ENCODE data around the gene MCM8.
A peak's percentile ranks its signal among the peaks of the same experiment; 100 is the strongest.

The MCM8 gene

DNA sequence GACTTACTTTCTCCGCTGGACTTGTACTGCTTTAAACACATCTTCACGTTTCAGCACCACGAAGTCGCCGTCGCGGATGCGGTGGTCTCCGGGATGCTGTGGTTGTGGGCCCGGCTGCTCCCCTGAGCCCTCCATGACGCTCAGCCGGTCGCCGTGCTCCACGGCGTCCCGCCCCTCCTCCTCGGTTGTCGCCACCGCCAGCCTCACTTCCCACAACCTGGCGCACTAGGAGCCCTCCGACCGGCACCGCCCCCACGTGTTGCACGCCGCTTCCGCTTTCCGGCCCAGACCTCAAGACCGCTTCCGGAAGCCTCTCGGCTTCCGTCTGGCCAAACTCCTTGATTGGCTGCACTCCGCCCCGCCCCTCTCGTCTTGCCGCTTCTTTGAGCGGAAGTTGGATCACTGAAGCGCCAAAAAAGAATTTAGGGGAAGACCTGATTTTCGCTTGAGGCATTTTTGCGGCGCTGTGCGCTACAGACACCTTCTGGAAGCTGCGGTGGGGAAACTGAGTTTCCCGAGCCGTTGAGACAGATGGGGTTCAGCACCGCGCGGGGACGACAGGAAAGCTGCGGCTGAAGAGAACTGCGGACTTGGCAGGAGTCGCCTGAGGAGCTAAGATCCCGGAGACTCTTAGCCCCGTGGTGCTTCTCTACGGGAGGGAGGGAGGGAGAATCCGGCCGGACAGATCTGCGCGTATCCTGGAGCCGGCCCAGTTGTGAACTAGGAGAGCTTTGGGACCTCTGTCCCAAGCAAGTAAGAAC is at the start of gene MCM8, which contains the start of gene TRMT6:
Gene MCM8, plus strand, starts transcription at position 382 of the 761 bp plus-strand sequence. CDS start 1,364 bp downstream, outside the sequence.
Gene TRMT6, minus strand, starts transcription at position 263 of the 761 bp plus-strand sequence. Its CDS starts 128 bp downstream, at position 135.
- peak; percentile 79 to 91 (median 88) for DNase-seq

DNA sequence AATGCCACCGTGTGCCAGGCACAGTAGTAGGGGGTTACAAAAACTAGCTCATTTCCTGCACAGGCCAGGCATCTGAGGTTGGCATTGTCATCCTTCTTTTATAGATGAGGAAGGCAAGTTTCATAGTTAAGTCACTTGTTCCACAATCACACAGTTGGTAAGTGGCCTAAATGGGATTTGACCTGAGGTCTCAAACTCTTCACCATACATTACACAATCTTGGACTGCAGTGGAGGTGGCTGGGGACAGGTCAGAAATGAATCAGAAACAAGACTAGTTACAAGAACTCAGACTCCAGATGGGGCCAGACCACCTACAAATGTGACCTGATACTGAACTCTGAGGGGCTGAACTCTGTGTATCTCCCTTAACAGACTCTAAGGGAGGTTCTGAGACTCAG is 49.5 kb upstream of the MCM8 start:
- DNase-seq: no peak

DNA sequence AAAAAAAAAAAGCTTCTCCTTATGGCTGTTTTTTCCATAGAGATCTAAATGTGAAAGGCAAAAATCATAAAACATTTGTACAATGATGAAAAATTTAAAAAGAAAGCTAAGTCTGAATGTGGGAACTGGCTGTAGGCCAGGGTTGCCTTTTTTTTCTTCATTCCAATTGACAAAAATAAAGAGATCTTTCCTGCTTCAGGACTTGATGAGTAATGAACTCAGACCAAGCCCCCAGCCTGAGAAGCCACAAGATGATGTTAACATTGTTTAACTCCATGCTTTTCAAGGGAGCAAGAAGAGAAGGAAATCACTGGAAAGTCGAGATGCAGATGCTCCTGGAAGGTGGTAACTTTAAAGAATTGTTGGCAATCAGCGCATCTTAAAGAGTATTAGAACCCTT is 41.5 kb upstream of the MCM8 start:
- DNase-seq: no peak

DNA sequence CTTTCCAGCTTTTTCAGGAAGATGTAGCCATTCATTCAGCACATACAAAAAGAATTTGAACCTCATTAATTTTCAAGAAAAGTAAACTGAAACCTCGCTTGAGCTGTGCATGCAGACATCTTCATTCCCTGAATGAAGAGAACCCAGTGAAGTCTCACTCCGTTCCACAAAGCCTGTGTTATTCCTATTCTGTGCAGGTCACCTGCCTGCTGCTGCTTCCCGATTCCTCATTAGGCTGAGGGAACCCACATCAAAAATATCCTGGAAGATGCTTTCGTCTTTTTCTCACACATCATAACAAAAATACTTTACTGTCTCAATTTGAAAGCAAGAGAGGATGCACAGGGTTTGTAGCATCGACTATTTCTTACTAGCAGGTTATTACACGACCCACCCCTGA is 40.3 kb upstream of the MCM8 start:
- no peak for DNase-seq

DNA sequence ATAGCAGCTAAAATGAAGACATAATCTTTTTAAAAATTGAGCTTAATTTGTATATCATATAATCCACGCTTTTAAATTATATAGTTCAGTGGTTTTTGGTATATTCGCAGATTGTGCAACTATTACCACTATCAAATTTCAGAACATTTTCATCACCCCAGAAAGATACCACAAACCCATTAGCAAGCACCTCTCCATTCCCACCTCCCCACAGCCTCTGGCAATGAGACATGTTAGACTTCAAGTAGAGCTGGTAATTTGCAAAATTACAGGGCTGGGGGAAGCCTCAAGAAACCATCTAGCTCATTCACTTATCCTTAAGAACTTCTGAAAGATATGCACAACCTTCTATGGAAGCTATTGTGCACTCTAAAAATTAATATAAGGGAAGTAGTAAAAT is 37.3 kb upstream of the MCM8 start:
- DNase-seq: no peak

DNA sequence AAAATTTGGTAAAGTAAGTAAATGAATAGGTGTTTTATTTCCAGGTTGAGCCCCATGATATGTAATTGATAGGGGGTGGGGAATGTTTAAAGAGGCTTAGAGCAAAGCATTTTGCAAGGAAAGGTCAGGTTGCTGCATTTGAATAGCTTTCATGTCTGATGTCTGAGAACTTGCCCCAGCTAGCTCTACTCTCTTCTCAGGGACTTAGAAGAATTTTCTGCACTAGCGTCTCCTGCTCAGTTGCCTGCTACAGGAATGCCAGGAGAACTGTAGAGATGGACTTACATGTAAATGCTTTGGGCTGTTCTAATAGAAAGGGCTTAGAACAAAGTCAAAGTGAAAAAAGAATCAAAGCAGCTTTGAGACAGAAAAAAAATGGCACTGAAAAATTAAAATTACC is 35.6 kb upstream of the MCM8 start:
- no peak for DNase-seq

DNA sequence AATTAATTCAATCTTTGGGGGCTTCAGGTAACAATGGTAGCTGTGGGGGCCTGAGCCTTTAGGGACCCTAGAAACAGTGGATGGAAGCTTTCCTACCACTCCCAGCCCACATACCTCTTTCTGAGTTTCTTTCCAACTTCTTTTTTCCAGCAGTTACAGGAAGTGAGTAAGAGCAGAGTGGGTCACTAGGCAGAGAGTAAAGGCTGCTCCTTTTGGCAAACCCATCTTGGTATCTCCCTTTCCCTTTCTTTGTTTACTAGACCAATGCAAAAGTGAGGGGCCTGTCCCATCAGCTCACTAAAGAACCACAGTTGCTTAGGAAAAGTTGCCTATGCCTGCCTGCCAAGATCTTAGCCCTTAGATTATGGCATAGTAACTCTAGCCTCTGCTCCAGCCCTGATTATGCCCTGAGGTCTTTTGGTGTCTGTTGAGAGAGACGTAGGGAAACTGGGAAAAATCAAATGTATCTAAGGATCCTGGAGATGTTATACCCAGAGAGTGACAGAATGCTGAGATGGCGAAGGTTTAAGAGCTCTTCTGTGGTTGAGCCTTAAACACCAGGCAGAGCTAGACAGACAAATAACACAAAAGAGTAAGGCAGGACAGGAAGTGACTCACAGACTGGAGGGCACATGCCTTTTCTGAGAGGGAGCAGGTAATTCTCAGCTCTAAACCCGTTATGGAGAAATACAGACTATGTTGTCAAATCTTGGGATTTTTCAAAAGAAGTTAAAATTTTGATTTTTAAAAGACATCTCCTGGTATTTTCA is 31.4 kb upstream of the MCM8 start:
- DNase-seq: no peak

DNA sequence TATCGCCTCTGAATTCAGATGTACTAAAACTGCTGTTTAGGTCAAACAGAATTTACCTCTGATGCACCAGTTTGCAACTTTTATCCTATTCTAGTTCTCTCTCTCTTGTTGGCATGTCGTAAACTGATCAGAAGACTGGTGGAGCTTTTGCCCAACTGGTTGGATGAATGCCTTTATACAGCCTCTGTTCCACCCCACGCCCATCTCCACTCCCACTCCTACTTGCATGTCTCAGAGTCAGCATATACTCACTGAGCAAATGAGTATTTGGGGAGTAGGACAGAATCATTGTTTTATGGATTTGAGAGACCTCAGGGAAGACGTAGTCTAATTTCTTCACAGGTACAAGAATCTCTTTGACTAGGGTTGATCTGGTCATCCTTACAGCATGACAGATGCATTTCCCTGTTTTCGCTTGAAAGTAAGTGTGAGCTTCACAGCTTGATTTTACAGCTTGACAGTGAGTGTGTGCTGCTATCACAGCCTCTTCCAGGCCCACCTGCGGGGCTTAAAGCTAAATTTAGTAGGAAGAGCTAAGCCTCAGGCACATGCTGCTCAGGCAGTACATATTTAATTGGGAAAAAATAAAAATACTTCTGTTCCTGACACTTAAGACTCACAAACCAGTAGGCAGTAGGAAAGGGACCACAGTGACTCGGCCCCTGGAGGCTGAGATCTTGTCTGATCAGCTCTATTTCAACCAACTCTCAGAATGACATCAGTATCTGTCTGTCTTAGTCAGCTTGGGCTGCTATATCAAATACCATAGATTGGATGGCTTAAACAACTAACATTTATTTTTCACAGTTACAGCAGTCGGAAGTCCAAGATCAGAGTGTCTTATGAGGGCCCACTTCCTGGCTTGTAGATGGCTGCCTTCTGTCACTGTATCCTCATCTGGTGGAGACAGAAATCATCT is 30.6 kb upstream of the MCM8 start:
- no peak for DNase-seq

DNA sequence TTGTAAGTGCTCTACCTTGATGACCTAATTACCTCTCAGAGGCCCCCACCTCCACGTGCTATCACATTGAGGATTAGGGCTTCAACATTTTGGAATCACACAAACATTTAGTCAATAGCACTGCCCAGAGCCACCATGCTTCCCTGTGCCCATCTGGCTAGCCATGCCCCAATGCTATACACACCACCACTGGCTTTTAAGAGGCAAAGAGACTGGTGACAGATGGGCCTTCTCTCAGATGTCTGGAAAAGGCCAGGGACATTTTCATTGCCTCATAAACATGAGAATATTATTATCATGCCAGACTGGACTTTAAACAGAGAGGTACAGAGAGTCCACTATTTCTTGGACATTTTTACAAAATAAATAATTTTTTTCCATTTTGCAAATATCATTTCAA is 29.9 kb upstream of the MCM8 start:
- no peak for DNase-seq

DNA sequence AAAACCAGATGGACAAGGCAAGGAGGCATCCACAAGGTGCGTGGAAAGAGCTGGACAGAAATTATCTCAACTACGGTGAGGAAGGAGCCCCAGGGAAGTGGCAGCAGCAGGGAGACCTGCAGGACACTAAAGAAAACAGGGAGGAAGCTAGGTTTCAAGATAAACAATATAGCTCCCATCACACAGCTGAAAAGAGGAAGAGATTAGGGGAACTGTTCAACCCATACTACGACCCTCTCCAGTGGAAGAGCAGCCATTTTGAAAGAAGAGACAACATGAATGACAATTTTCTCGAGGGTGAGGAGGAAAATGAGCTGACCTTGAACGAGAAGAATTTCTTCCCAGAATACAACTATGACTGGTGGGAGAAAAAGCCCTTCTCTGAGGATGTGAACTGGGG is 27.0 kb upstream of the MCM8 start:
- no peak for DNase-seq

DNA sequence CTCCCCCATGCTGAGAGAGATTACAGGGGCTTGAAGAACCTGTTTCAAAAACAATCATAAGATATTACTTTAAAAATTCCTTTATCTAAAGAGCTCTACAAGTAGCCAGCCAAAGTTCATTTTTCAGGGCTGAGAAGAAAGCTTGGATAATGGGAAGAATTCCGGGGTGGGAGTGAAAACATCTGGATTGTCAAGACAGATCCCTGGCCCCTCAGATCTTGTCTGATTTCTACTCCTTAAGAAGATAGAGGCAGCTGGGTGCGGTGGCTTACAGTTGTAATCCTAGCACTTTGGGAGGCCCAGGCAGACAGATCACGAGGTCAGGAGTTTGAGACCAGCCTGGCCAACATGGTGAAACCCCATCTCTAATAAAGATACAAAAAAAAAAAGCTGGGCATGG is 24.9 kb upstream of the MCM8 start:
- DNase-seq: no peak

DNA sequence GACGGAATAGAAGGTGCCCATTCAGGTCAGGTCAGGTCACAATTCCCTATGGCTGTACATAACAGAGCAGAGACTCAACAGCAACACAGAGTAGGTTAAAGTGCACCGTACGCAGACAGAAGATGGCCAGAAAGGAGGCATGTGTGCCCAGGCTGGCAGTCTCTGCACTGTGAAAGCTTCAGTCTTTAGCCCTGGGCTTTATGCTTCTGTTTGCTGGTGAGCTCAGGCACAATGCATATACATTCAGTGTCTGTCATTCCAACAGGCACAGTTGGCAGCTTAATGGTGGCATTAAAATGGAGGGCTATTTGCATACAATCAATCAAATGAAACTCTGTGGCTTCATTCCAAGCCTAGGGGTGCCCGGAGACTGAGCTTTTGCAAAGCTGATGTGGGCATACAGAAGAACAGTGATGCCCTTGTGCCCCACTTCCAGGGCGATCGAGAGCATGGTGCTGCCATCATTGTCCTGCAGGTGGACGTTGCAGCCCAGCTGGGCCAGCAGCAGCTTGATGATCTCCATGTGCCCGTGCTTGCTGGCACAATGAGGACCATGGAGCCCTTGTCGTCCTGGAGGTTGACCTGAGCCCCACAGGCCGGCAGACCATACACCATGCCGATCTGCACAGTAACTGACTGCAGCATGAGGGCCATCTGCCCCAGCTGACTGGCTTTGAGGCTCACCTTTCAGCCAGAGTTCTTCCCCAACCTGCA is 22.5 kb upstream of the MCM8 start:
- no peak for DNase-seq

DNA sequence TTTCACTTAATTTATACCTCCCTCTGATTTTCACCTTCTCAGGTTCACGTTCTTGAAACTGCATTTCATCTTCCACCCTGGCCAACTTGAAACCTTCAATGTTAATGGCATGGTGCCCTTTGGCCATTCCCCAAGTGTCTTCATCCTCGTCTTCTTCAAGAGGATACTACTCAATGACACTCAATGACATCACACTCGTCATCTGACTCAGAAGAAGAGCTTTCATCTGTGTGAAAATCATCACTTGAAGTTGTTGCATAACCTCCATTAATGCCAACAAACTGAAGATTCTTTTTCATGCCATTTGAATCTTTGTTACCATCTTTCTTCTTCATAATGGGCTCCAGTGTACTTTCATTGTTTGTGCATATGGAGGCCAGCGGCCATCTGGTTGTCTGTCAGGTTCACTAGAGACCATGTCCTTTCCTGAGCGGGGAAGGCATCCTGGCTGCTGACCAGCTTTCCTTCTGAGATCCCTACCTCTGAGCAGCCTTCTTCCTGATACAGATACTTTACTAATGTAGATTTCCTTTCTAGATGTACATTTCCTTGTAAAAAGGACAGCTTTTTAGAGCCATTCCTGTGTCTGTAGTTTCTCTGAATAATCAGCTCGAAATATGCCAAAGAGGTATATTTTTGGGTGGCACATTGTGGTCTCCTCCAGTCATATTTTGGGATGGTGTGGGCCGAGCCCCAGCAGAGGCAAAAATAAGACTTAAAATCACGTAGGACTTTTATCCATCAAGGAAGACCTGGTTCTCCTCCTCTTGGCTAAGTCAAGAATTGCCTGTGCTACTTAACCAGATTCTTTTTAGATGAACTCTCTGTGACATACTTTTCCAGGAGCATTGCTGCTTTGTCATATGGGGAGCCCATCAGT is 21.4 kb upstream of the MCM8 start:
- DNase-seq: no peak

DNA sequence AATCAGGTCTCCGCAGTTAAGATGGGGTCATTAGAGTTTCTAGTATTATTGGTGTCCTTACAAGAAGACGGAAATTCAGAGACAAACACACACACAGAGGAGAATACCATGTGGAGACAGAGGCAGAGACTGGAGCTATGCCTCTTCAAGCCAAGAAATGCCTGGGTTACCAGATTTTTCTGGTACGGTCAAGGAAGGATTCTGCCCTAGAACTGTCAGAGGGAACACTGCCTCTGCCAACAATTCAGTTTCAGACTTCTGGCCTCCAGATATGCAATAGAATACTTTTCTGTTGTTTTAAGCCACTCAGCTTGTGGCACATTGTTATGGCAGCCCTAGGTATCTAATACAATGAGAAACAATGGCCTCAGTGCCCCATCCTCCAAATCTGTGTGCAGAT is 19.0 kb upstream of the MCM8 start:
- no peak for DNase-seq

DNA sequence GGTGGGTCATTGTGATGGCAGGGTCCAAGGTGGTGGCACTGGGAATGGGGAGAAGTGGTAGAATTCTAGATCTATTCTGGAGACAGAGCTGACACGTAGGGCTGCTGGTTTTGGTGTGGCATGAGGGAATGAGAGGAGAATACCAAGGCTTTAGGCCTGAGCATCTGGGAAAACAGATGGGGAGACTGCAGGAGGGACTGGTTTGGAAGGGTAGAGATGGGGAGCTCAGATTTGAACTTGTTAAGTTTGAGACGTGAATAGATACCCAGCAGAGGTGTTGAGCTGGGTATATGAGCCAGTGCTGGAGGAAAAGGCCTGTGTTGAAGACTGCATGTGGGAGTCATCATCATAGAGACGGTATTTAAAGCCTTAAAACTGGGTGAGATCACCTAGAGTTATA is 17.7 kb upstream of the MCM8 start:
- no peak for DNase-seq

DNA sequence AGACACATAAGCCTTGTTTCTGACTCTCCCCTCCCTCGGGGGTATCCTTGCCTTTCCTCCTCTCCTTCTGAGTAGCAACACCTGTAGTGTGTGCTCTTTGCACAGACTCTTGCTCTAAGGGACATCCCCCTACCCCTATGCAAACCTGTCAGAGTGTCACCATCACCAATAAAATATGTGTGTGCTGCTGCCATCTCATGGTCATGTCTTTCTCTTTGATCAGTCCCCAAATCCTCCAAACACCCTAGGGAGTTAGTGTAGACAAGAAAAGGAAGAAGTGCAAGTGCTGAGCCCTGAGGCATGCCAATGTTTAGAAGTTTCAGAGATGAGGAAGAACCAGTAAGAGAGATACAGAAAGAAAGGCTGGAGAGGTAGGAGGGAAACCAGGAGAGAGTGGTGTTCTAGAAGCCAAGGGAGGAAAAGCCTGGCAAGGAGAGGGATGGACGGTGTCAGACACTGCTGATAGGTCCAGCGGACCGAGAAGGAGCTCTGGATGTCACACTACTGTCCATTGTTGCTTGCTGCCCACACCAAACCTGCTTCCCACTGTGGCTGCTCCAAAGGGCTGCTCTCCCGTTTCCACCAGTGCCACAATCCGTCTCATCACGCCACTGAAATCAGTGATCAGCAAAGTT is 16.5 kb upstream of the MCM8 start:
- DNase-seq: no peak

DNA sequence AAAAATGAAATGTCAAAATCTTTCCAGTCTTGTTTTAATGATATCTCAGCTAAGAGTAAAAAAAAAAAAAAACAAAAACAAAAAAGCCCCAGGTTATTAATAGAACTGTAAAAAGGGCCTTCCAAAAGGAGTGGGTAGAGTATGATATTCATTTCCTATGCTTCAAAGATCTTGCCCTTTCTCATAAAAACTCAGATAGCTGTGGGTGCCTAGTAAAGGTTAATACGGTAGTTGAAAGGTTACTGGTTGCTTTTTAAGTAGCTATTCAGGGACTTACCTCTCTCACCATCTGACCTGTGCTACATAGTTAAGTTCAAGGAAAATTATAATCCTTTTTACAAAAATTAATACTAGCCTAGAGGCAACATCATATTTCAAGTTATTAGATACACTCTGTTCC is 15.1 kb upstream of the MCM8 start:
- DNase-seq: no peak

DNA sequence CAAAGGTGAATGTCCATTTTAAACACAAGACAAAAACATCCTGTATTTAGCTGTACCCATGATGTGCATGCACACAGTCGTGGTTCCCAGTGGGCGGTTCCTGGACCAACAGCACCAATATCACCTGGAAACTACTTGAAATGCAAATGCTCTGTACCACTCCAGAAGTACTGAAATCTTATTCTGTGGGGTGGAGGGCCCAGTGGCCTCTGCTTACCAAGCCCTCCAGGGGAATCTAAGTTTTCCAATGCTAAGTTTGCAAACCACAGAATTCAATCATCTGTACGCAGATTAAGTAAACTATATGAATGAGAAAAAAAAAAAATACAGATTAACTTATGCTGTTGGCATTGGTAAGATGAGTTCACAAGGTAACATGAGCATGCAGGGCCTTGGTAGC is 14.2 kb upstream of the MCM8 start:
- DNase-seq: no peak

DNA sequence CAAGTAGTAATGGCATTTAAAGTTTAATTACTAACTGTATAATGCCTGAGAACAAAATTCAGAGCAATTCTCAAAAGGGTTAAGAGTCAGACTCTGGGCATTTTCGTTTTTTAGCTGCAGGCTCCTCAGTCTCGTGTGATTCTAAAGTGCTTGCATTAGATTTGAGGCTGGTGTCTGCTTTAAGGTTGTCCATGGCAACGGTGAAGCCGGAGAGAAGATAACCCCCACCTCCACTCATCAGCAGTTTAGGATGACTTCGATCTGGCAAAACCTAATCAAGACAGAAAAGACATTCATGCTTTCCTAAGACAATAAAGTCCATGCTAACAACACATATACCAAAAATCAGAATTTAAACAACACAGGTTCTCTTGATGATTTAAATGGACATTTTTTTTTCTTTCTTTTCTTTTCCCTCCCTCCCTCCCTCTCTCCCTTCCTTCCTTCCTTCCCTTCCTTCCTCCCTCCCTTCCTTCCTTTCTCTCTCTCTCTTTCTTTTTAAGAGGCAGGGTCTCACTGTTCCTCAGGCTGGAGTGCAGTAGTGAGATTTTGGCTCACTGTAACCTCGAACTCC is 11.9 kb upstream of the MCM8 start:
- no peak for DNase-seq

DNA sequence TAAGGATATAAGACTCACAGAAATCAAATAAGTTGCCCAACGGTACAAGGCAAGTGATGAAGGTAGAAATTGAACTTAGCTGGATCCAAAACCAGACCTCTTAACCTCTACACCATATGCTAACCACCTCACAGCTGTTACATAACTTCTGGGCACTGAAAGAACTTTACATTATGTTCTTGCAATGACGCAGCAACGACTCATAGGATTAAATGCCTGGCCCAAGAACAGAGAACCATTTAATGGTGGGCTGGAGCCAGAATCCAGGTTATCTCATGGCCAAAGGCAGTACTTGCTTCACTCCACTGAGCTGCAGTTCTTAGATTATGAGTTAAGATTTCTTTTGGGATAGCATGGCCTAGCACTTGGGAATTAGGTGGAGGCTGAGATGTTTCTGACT is 4.5 kb upstream of the MCM8 start:
- no peak for DNase-seq

DNA sequence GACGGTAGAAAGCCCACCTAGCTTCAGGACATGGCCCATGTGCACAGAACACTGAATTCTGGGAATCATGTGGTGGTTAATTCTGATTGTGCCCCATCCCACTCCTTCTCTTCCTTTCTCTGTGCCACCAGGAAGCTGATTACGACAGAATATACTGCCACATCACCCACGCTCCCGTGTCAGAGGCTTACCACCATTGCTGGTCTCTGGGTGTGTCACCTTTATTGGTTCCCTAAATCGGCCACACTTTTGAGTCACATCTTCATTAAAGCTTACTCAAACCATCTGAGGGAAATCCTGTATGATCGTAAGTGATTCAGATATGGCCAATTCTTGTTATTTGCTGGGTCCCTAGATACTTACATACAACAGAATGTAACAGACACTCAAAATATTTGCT is 3.2 kb upstream of the MCM8 start:
- DNase-seq: no peak

Data from activated naive CD4-positive, alpha-beta T cell (primary cell).